Ovary (tissue), 10 donors: Measurements from ENCODE around the gene PDCD5. TPM values are rescaled to one million over a fixed set of nuclear protein-coding genes. Genes with fewer than 3 reads are reported as not detected.

Source experiments
- DNase-seq, 5 donors: peaks; one replicate each; pipeline ENCODE4 v3.0.0-alpha.2; 2019 to 2020
- H3K27ac ChIP-seq, 2 donors: fragments of 200-600 bp; one replicate each; pipeline versions ENCODE4 v1.5.1 to v1.8.0; 2019 to 2022
- H3K27me3 ChIP-seq: fragments of 200-600 bp; one replicate; pipeline ENCODE4 v1.8.0; 2022
- H3K36me3 ChIP-seq: fragments of 200-600 bp; sonication (generic); one replicate; pipeline ENCODE4 v1.5.1; 2019
- H3K4me1 ChIP-seq: one replicate; pipeline ENCODE4 v1.8.1; 2013; ENCODE audit warnings: mild to moderate bottlenecking, moderate library complexity; ENCODE audit not compliant: insufficient read depth
- H3K4me3 ChIP-seq: fragments of 200-600 bp; sonication (generic); one replicate; pipeline ENCODE4 v1.5.1; 2017
- H3K9me3 ChIP-seq, 2 donors: fragments of 200-600 bp in 1 of 2; sonication (generic) in 1 of 2; one replicate each; pipeline versions ENCODE4 v1.5.1 to v1.8.1; 2013 to 2019; ENCODE audit warnings: mild to moderate bottlenecking in 1 of 2, moderate library complexity in 1 of 2
- EP300 ChIP-seq: sonication (generic); formaldehyde crosslinking; IDR thresholded peaks from one replicate; pipeline ENCODE4 v1.6.1; 2017; ENCODE audit warnings: antibody characterized with exemption
- POLR2A ChIP-seq: fragments of 450-650 bp; IDR thresholded peaks from one replicate; pipeline ENCODE4 v1.6.1; 2017; ENCODE audit warnings: antibody characterized with exemption, mild to moderate bottlenecking, moderate library complexity
- WGBS, 3 donors: extraction: QIAGEN DNeasy Blood & Tissue Kit in 1 of 3; methylation state at CpG; one replicate each; pipeline versions ENCODE4 v1.1.5 to v1.1.7; 2013 to 2017; 5-methylcytosine and 5-hydroxymethylcytosine counted together
- intact Hi-C, 4 donors: fragments of 100-400 bp; cut with DNase I; formaldehyde crosslinking; loops; one replicate each; pipeline versions ENCODE4 v1.11.0 to v1.15.1; 2022 to 2023
- long read RNA-seq, 3 donors: library from polyadenylated mRNA in 2 of 3; unstranded in 2 of 3; transcript quantifications; one replicate each; pipeline ENCODE4 v2.0.0 and lab custom pipeline, GENCODE V29; 2021 to 2026
- polyA plus RNA-seq, 2 donors: library from polyadenylated mRNA; stranded (reverse); fragments of 200-250 nt in 1 of 2; fragments of 350-450 nt in 1 of 2; fragmentation: Illumina TruSeq in 1 of 2; extraction: RNeasy Lipid Tissue Mini Kit (QIAGEN cat#74804) in 1 of 2; gene quantifications; one replicate each; pipeline ENCODE4 v1.2.3, GENCODE V29; 2013 to 2014
- total RNA-seq, 7 donors: library from RNA; depleted of rRNA in 2 of 7; stranded (reverse); fragments of >200 nt in 2 of 7; fragmentation: NEBNext Ultra II Directional in 3 of 7; extraction: Animal tissue kit (Norgen Biotek cat#: 25700) in 3 of 7; gene quantifications; one replicate each; pipeline versions ENCODE4 v1.1.0 to v1.2.4, GENCODE V29; 2016 to 2023
- TF ChIP-seq, protein P1 (sequence below), 3 donors: fragments of 450-650 bp in 2 of 3; fragments of 200-600 bp in 1 of 3; IDR thresholded peaks; one replicate each; pipeline versions ENCODE4 v1.5.1 to v1.8.0; 2016 to 2022; ENCODE audit warnings: antibody characterized with exemption in 3 of 3, mild to moderate bottlenecking in 1 of 3
- donor health status: DM: no; HTN: no; CAD: no; lungs with moderate emphysema.
- donor health status: DM: no; HTN: no; CAD: no.
- donor health status: Bipolar disorder and iron deficiency.
- donor health status: DM: yes; HTN: yes; CAD: no.
- donor health status: DM: no; HTN: no; CAD: no.
- donor health status: DM: yes; HTN: yes; CAD: no.

The PDCD5 gene
- 10 to 100 TPM; 53.2 to 92.4 (median 67.1) TPM for total RNA-seq
- polyA plus RNA-seq = 100 to 1,000 TPM in 1 of 2 donors, 10 to 100 TPM in 1; 63.3 to 122 TPM
- long read RNA-seq, donor 1, transcript PDCD5-207 (6 exons, 699 nt) = major isoform, 10 of 22 reads
- long read RNA-seq, donor 1, transcript PDCD5-203 (4 exons, 1,799 nt) = minor isoform, 5 of 22 reads
- long read RNA-seq, donor 1, partial matches to known transcripts = 5 of 22 reads
- long read RNA-seq, donor 1, other reads (novel, unspliced or antisense) = 1 of 22 reads
- long read RNA-seq, donor 2, transcript PDCD5-207 (6 exons, 699 nt) = major isoform, 200 of 239 reads
- long read RNA-seq, donor 2, partial matches to known transcripts = 27 of 239 reads
- long read RNA-seq, donor 2, other reads (novel, unspliced or antisense) = 0 of 239 reads
- long read RNA-seq, donor 3, transcript PDCD5-207 (6 exons, 699 nt) = major isoform, 51 of 66 reads
- long read RNA-seq, donor 3, partial matches to known transcripts = 4 of 66 reads
- long read RNA-seq, donor 3, other reads (novel, unspliced or antisense) = 3 of 66 reads

- 0 to 1% (median 0%) methylated on average over 7 to 81 of the region's 81 CpGs for WGBS, 3 donors
- peak; percentile 95 to 98 (median 97) for DNase-seq
- Histone ChIP-seq H3K27me3 (no peaks in the 10 kb centered on the region), H3K27ac (peak within 1 kb of the TSS; percentile 2 to 78), H3K4me1 (peaks cover 2% of the 10 kb centered on the region), H3K4me3 (peak within 1 kb of the TSS; percentile 97), H3K36me3 (no peaks in the 10 kb centered on the region), H3K9me3 (no peaks in the 10 kb centered on the region)
- TF ChIP-seq, protein P1, sequence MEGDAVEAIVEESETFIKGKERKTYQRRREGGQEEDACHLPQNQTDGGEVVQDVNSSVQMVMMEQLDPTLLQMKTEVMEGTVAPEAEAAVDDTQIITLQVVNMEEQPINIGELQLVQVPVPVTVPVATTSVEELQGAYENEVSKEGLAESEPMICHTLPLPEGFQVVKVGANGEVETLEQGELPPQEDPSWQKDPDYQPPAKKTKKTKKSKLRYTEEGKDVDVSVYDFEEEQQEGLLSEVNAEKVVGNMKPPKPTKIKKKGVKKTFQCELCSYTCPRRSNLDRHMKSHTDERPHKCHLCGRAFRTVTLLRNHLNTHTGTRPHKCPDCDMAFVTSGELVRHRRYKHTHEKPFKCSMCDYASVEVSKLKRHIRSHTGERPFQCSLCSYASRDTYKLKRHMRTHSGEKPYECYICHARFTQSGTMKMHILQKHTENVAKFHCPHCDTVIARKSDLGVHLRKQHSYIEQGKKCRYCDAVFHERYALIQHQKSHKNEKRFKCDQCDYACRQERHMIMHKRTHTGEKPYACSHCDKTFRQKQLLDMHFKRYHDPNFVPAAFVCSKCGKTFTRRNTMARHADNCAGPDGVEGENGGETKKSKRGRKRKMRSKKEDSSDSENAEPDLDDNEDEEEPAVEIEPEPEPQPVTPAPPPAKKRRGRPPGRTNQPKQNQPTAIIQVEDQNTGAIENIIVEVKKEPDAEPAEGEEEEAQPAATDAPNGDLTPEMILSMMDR (IDR thresholded peaks at IDR 0.05) = no peak
- no peak for TF ChIP-seq EP300
- TF ChIP-seq POLR2A = peak; percentile 61
- intact Hi-C loops = no loop called here
Measured at GRCh38 chr19:32580901-32581704, at the start of gene PDCD5. Gene PDCD5, plus strand, starts transcription at chr19:32581190. Its CDS starts 72 bp downstream, at chr19:32581262.

DNA sequence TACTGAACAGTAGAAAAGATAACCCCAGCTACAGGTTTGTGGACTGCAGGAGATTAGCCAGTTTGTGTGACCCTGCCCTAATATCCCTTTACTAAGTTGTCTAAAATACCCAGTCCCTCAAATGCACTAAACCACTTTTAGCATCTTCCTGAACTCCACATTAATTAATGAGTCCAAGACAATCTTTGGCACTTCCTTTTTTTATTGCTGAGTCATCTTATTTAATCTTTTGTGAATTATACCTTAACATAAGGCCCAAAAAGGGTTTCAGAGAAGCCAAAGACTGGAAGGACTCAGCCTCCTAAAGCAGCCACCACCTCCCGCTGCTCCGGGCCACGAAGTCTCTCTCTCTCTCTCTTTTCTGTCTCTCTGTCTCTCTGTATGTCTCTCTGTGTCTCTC is 48.8 kb upstream of the PDCD5 start:
- 88 to 94% (median 93%) methylated on average over 3 of the region's 3 CpGs for WGBS, 3 donors
- no peaks in the 10 kb centered on the region for H3K27me3 ChIP-seq
- no peak for DNase-seq
- no peak overlapping the region for H3K4me3 ChIP-seq
- H3K9me3 ChIP-seq = no peaks in the 10 kb centered on the region
- TF ChIP-seq POLR2A (no peak), EP300 (no peak)
- TF ChIP-seq, protein P1 (IDR thresholded peaks at IDR 0.05) = no peak
- intact Hi-C loops = no loop called here
- H3K36me3 ChIP-seq = no peaks in the 10 kb centered on the region
- no peak overlapping the region for H3K27ac ChIP-seq
- H3K4me1 ChIP-seq = no peaks in the 10 kb centered on the region

- Histone ChIP-seq H3K4me1 (no peaks in the 10 kb centered on the region), H3K36me3 (no peaks in the 10 kb centered on the region), H3K27me3 (no peaks in the 10 kb centered on the region), H3K27ac (no peak overlapping the region), H3K9me3 (no peaks in the 10 kb centered on the region), H3K4me3 (no peak overlapping the region)
- intact Hi-C loops = no loop called here
- TF ChIP-seq, protein P1 (IDR thresholded peaks at IDR 0.05) = no peak
- no peak for TF ChIP-seq POLR2A
- no peak for TF ChIP-seq EP300
- no peak for DNase-seq
- WGBS, 3 donors = 66 to 84% (median 69%) methylated on average over 5 of the region's 5 CpGs
Measured at GRCh38 chr19:32537580-32537979, 43.4 kb upstream of the PDCD5 start.

- DNase-seq = no peak
- intact Hi-C loops = no loop called here
- Histone ChIP-seq H3K36me3 (no peaks in the 10 kb centered on the region), H3K4me1 (no peaks in the 10 kb centered on the region), H3K9me3 (no peaks in the 10 kb centered on the region), H3K27ac (no peak overlapping the region), H3K27me3 (no peaks in the 10 kb centered on the region), H3K4me3 (no peak overlapping the region)
- 69 to 78% (median 70%) methylated on average over 12 of the region's 12 CpGs for WGBS, 3 donors
- TF ChIP-seq POLR2A (no peak), EP300 (no peak)
- TF ChIP-seq, protein P1 (IDR thresholded peaks at IDR 0.05) = no peak
Measured at GRCh38 chr19:32539240-32539916, 41.6 kb upstream of the PDCD5 start.
